GM21619 (cell line): ENCODE data around the gene USP49.

ENCODE experiments used
- ATAC-seq: cut with Tn5 transposase; IDR thresholded peaks from one replicate; pipeline ENCODE4 v1.9.1; 2021; ENCODE audit not compliant: unreplicated experiment

Gene USP49

GRCh38 chr6:41877051-41877680 lies 18.0 kb downstream of the USP49 start:
- ATAC-seq, result no peak

- no peak for ATAC-seq
These were observed 20.4 kb downstream of the USP49 start for GRCh38 chr6:41874741-41875140.

GRCh38 chr6:41872147-41872546 lies 23.0 kb downstream of the USP49 start:
- ATAC-seq, result no peak

- ATAC-seq, result no peak
These were observed 23.5 kb downstream of the USP49 start for GRCh38 chr6:41871691-41872090.

- ATAC-seq, result no peak
These were observed 35.8 kb downstream of the USP49 start for GRCh38 chr6:41859356-41859755.

- no peak for ATAC-seq
These were observed 36.5 kb downstream of the USP49 start for GRCh38 chr6:41858703-41859102.

GRCh38 chr6:41850861-41851260 lies 44.3 kb downstream of the USP49 start:
- no peak for ATAC-seq

- no peak for ATAC-seq
These were observed 48.4 kb downstream of the USP49 start for GRCh38 chr6:41846666-41847237.

GRCh38 chr6:41843178-41843577 lies 52.0 kb downstream of the USP49 start:
- ATAC-seq, result no peak

- no peak for ATAC-seq
These were observed 54.8 kb downstream of the USP49 start for GRCh38 chr6:41840326-41840725.

- no peak for ATAC-seq
These were observed 58.5 kb downstream of the USP49 start for GRCh38 chr6:41836660-41837052.

GRCh38 chr6:41836022-41836659 lies 59.0 kb downstream of the USP49 start:
- ATAC-seq, result no peak

- ATAC-seq, result no peak
These were observed 62.9 kb downstream of the USP49 start for GRCh38 chr6:41832263-41832662.

- ATAC-seq, result no peak
These were observed 68.7 kb downstream of the USP49 start for GRCh38 chr6:41826343-41827022.

GRCh38 chr6:41824571-41825569 lies 70.3 kb downstream of the USP49 start:
- no peak for ATAC-seq

GRCh38 chr6:41823178-41823577 lies 72.0 kb downstream of the USP49 start:
- no peak for ATAC-seq

GRCh38 chr6:41822021-41822420 lies 73.2 kb downstream of the USP49 start:
- ATAC-seq, result no peak

- ATAC-seq, result no peak
These were observed 73.9 kb downstream of the USP49 start for GRCh38 chr6:41821266-41821665.

- no peak for ATAC-seq
These were observed 76.7 kb downstream of the USP49 start for GRCh38 chr6:41818271-41819054.

GRCh38 chr6:41815587-41815986 lies 79.6 kb downstream of the USP49 start:
- no peak for ATAC-seq
